ENCODE measurements around the gene DOCK3. TPM values are rescaled to one million over a fixed set of nuclear protein-coding genes. Genes with fewer than 3 reads are reported as not detected.

DOCK3 gene
- total RNA-seq, 3 donors from 2014 or later, result 0.17 to 6.1 (median 0.20) TPM

GRCh38 chr3:51338632-51339031 is 663.9 kb downstream of the DOCK3 start:
- H3K4me1 ChIP-seq (ENCODE audit: low read depth), result no peaks in the 10 kb centered on the region
- H3K4me3 ChIP-seq, result no peak overlapping the region
- no peak for TF ChIP-seq CTCF (IDR thresholded peaks at IDR 0.05)
- H3K36me3 ChIP-seq (ENCODE audit: low read depth), result no peaks in the 10 kb centered on the region
- DNase-seq, result peak in 1 of 3 donors; percentile 12
- H3K9me3 ChIP-seq, result no peaks in the 10 kb centered on the region
- intact Hi-C loops (cut with DNase I, micrococcal nuclease), result no loop called here
- ATAC-seq, result peak; percentile 63

GRCh38 chr3:51340013-51340829 is 665.5 kb downstream of the DOCK3 start:
- Histone ChIP-seq H3K9me3 (no peaks in the 10 kb centered on the region), H3K36me3 (ENCODE audit: low read depth) (no peaks in the 10 kb centered on the region), H3K4me1 (ENCODE audit: low read depth) (no peaks in the 10 kb centered on the region), H3K4me3 (no peak overlapping the region)
- intact Hi-C loops (cut with DNase I, micrococcal nuclease), result no loop called here
- DNase-seq (no peak), ATAC-seq (peak; percentile 47)
- no peak for TF ChIP-seq CTCF (IDR thresholded peaks at IDR 0.05)

GRCh38 chr3:51340989-51341636 is 666.4 kb downstream of the DOCK3 start:
- no peak for DNase-seq
- no peaks in the 10 kb centered on the region for H3K4me1 ChIP-seq (ENCODE audit: low read depth)
- H3K9me3 ChIP-seq, result no peaks in the 10 kb centered on the region
- no peak for ATAC-seq
- H3K4me3 ChIP-seq, result no peak overlapping the region
- no peak for TF ChIP-seq CTCF (IDR thresholded peaks at IDR 0.05)
- intact Hi-C loops (cut with DNase I, micrococcal nuclease), result no loop called here
- no peaks in the 10 kb centered on the region for H3K36me3 ChIP-seq (ENCODE audit: low read depth)

- intact Hi-C loops (cut with DNase I, micrococcal nuclease), result no loop called here
- no peaks in the 10 kb centered on the region for H3K36me3 ChIP-seq (ENCODE audit: low read depth)
- no peak for TF ChIP-seq CTCF (IDR thresholded peaks at IDR 0.05)
- no peaks in the 10 kb centered on the region for H3K4me1 ChIP-seq (ENCODE audit: low read depth)
- no peak for DNase-seq
- no peak overlapping the region for H3K4me3 ChIP-seq
- no peaks in the 10 kb centered on the region for H3K9me3 ChIP-seq
- ATAC-seq, result no peak
These were observed 669.4 kb downstream of the DOCK3 start for GRCh38 chr3:51343918-51344687.

- no peak overlapping the region for H3K4me3 ChIP-seq
- ATAC-seq (no peak), DNase-seq (no peak)
- no peaks in the 10 kb centered on the region for H3K9me3 ChIP-seq
- TF ChIP-seq CTCF (IDR thresholded peaks at IDR 0.05), result no peak
- intact Hi-C loops (cut with DNase I, micrococcal nuclease), result no loop called here
- no peaks in the 10 kb centered on the region for H3K4me1 ChIP-seq (ENCODE audit: low read depth)
- no peaks in the 10 kb centered on the region for H3K36me3 ChIP-seq (ENCODE audit: low read depth)
These were observed 676.0 kb downstream of the DOCK3 start for GRCh38 chr3:51350751-51351150.

All from mucosa of descending colon (tissue), 3 donors.